HCT116 (cell line): ENCODE results near the gene EIF3B. TPM values are rescaled to one million over a fixed set of nuclear protein-coding genes. Genes with fewer than 3 reads are reported as not detected.

Experiments
- ATAC-seq: fragments of 200-7000 bp; cut with Tn5 transposase; 2 replicates; pipeline ENCODE4 v1.9.1; 2020; ENCODE audit warnings: mild to moderate bottlenecking, moderate library complexity
- BruUV-seq: library from RNA; stranded (reverse); fragments of 400-500 nt; replicated peaks from 2 replicates; lab custom pipeline; 2021; lab: Mats Ljungman, UMichigan
- CTCF ChIA-PET: fragments of 300-600 bp; sonication (Branson Sonifier 250); formaldehyde crosslinking; loops from one replicate; lab custom pipeline; 2021; ENCODE audit warnings: antibody characterized with exemption; lab: Charles Lee
- POLR2A ChIA-PET: fragments of 300-600, 350-600 bp; sonication (Branson Sonifier 250); formaldehyde crosslinking; loops from one replicate; lab custom pipeline; 2021; ENCODE audit warnings: antibody characterized with exemption; lab: Charles Lee
- RAD21 ChIA-PET, 2 experiments: fragments of 300-600 bp; sonication (Branson Sonifier 250); formaldehyde crosslinking; loops; one replicate each; lab custom pipeline; 2023; ENCODE audit warnings: low total read pairs in 2 of 2; ENCODE audit not compliant: uncharacterized antibody in 2 of 2, unreplicated experiment in 2 of 2, low non-redundant PET in 1 of 2; lab: Charles Lee
- DNase-seq: peaks from one replicate; pipeline ENCODE4 v3.0.0-alpha.2; 2010; ENCODE audit warnings: low read depth, low spot score
- H2AFZ ChIP-seq: fragments of 200-600 bp; shearing (Covaris generic), sonication (generic); 2 replicates; pipeline ENCODE4 v1.6.1; 2017; ENCODE audit warnings: low read depth, mixed run types, mixed read lengths, antibody characterized with exemption, low read length; ENCODE audit not compliant: poor library complexity, severe bottlenecking
- H3K27ac ChIP-seq: 2 replicates; pipeline ENCODE4 v1.5.1; 2012; ENCODE audit warnings: low read depth, low read length
- H3K27me3 ChIP-seq: fragments of 200-600 bp; sonication (generic); 2 replicates; pipeline ENCODE4 v1.6.1; 2016; ENCODE audit warnings: mixed run types, low read length, mixed read lengths; ENCODE audit not compliant: insufficient read depth
- H3K36me3 ChIP-seq, 2 experiments: fragments of 200-500 bp in 1 of 2; fragments of 200-600 bp in 1 of 2; sonication (Bioruptor generic) in 1 of 2; sonication (generic) in 1 of 2; 2 replicates each; pipeline versions ENCODE4 v1.5.1 to v1.6.1; 2014 to 2016; ENCODE audit warnings: low read length in 2 of 2, inconsistent platforms in 1 of 2, mixed read lengths in 1 of 2, mixed run types in 1 of 2; ENCODE audit not compliant: insufficient read depth in 2 of 2, control insufficient read depth in 1 of 2
- H3K4me1 ChIP-seq, 2 experiments: fragments of 200-600 bp in 1 of 2; sonication (generic) in 1 of 2; 2 replicates each; pipeline versions ENCODE4 v1.5.1 to v1.6.1; 2012 to 2017; ENCODE audit warnings: low read length in 2 of 2, inconsistent platforms in 1 of 2, mild to moderate bottlenecking in 1 of 2, mixed read lengths in 1 of 2, mixed run types in 1 of 2, moderate library complexity in 1 of 2; ENCODE audit not compliant: insufficient read depth in 2 of 2, control insufficient read depth in 1 of 2
- H3K4me2 ChIP-seq: fragments of 200-600 bp; sonication (generic); 2 replicates; pipeline ENCODE4 v1.6.1; 2017; ENCODE audit warnings: mixed run types, low read length, mixed read lengths
- H3K4me3 ChIP-seq, 2 experiments: fragments of 200-600 bp in 1 of 2; sonication (generic) in 1 of 2; replicated peaks in 1 of 2; 2 replicates each; pipeline ENCODE4 v1.5.1; 2011 to 2016; ENCODE audit warnings: low read length in 2 of 2, control low read depth in 1 of 2, low read depth in 1 of 2, mild to moderate bottlenecking in 1 of 2, mixed read lengths in 1 of 2, mixed run types in 1 of 2
- H3K79me2 ChIP-seq: fragments of 200-600 bp; sonication (generic); 2 replicates; pipeline ENCODE4 v1.6.1; 2017; ENCODE audit warnings: mild to moderate bottlenecking, mixed run types, low read length, moderate library complexity, mixed read lengths; ENCODE audit not compliant: insufficient read depth
- H3K9ac ChIP-seq: fragments of 200-600 bp; sonication (generic); 2 replicates; pipeline ENCODE4 v1.6.1; 2016; ENCODE audit warnings: low read length, mixed read lengths
- H3K9me2 ChIP-seq: fragments of 200-600 bp; sonication (generic), shearing (Covaris generic); 2 replicates; pipeline ENCODE4 v1.6.1; 2017; ENCODE audit warnings: mixed run types, mild to moderate bottlenecking, moderate library complexity; ENCODE audit not compliant: insufficient read depth
- H3K9me3 ChIP-seq, 2 experiments: fragments of 200-500 bp in 1 of 2; fragments of 200-600 bp in 1 of 2; sonication (Bioruptor generic) in 1 of 2; sonication (generic) in 1 of 2; 2 replicates each; pipeline ENCODE4 v1.6.1; 2014 to 2017; ENCODE audit warnings: low read length in 2 of 2, mixed read lengths in 2 of 2, inconsistent platforms in 1 of 2, low read depth in 1 of 2, mild to moderate bottlenecking in 1 of 2, mixed run types in 1 of 2, moderate library complexity in 1 of 2; ENCODE audit not compliant: control insufficient read depth in 1 of 2, insufficient read depth in 1 of 2
- H4K20me1 ChIP-seq: fragments of 200-600 bp; sonication (generic), shearing (Covaris generic); 2 replicates; pipeline ENCODE4 v1.6.1; 2017; ENCODE audit warnings: mixed run types, mild to moderate bottlenecking, moderate library complexity; ENCODE audit not compliant: insufficient read depth
- ATF3 ChIP-seq: IDR thresholded peaks from 2 replicates; pipeline ENCODE4 v1.6.1; 2012
- CEBPB ChIP-seq: IDR thresholded peaks from 2 replicates; pipeline ENCODE4 v1.6.1; 2012; ENCODE audit warnings: low read depth
- JUND ChIP-seq: IDR thresholded peaks from 2 replicates; pipeline ENCODE4 v1.6.1; 2012
- POLR2A ChIP-seq: IDR thresholded peaks from 2 replicates; pipeline ENCODE4 v1.7.0; 2011; ENCODE audit warnings: borderline replicate concordance; ENCODE audit not compliant: insufficient read depth, insufficient read length; ENCODE audit errors: extremely low read depth
- POLR2AphosphoS5 ChIP-seq: IDR thresholded peaks from 2 replicates; pipeline ENCODE4 v1.6.1; 2011; ENCODE audit warnings: mild to moderate bottlenecking, low read depth, low read length, moderate library complexity
- REST ChIP-seq: IDR thresholded peaks from 2 replicates; pipeline ENCODE4 v1.6.1; 2012; ENCODE audit warnings: low read depth
- SIN3A ChIP-seq: IDR thresholded peaks from 2 replicates; pipeline ENCODE4 v1.6.1; 2012; ENCODE audit warnings: low read depth
- ZFX ChIP-seq: fragments of 450-650 bp; IDR thresholded peaks from 2 replicates; pipeline ENCODE4 v1.6.1; 2017
- ZNF274 ChIP-seq: fragments of 200-500 bp; sonication (Bioruptor generic); IDR thresholded peaks from 2 replicates; pipeline ENCODE4 v1.6.1; 2014; ENCODE audit warnings: mild to moderate bottlenecking, low read depth, low read length, inconsistent platforms
- intact Hi-C: fragments of 100-400 bp; cut with micrococcal nuclease; formaldehyde crosslinking; loops from 2 replicates; pipeline ENCODE4 v1.10.0; 2022
- total RNA-seq: library from RNA; stranded (reverse); gene quantifications from one replicate; pipeline ENCODE4 v1.2.1, GENCODE V29; 2021; ENCODE audit not compliant: unreplicated experiment

The EIF3B gene
- total RNA-seq, 1 experiment from 2014 or later, result 324 TPM

- Histone ChIP-seq H4K20me1 (peaks cover 30% of the 10 kb centered on the region; the same call in 1 of the 2 replicates), H3K36me3 (peaks cover 7 to 24% of the 10 kb centered on the region in 2 experiments), H3K4me3 (peak overlapping the region; percentile 98 to 99), H3K79me2 (peaks cover 45% of the 10 kb centered on the region), H2AFZ (peak overlapping the region; percentile 83), H3K9ac (peak overlapping the region; percentile 97), H3K27me3 (no peaks in the 10 kb centered on the region), H3K4me2 (peak overlapping the region; percentile 86), H3K9me2 (no peaks in the 10 kb centered on the region), H3K9me3 (no peaks in the 10 kb centered on the region), H3K27ac (peak overlapping the region; percentile 78), H3K4me1 (peaks cover 6 to 33% of the 10 kb centered on the region in 2 experiments)
- ChIA-PET RAD21 (interaction anchor here in 1 of 2 experiments (0.8 kb wide), 1 partner anchor 115 kb away, joined by 4 read pairs; no protein-coding TSS in a partner anchor), CTCF (no interaction called here), POLR2A (interaction anchor here (0.6 to 1.4 kb wide), 6 partner anchors 16 to 356 kb away, joined by 3 to 6 read pairs (median 4); no protein-coding TSS in a partner anchor)
- intact Hi-C loops, result loop anchor here (2.0 kb wide), 1 partner anchor 39 kb away; the partner anchor contains the start of gene SNX8
- no peak for TF ChIP-seq REST
- TF ChIP-seq CEBPB, result no peak
- TF ChIP-seq POLR2A, result peak; percentile 96
- peak; percentile 91 for TF ChIP-seq POLR2AphosphoS5
- TF ChIP-seq ATF3, result no peak
- no peak for TF ChIP-seq JUND
- no peak for TF ChIP-seq ZFX
- TF ChIP-seq ZNF274, result no peak
- no peak for TF ChIP-seq SIN3A
- BruUV-seq, result no TSS peak
- DNase-seq (peak; percentile 83), ATAC-seq (peak; percentile 79)
Measured at GRCh38 chr7:2353936-2354185, 766 bp upstream of the EIF3B start.
